ENCODE measurements around the gene POLR3B.
"Not testable (repeated sequence)": the region's sequence is repeated elsewhere in the genome, so short reads cannot be mapped to it uniquely, and the experiment has no call there.

POLR3B gene

GRCh38 chr12:106477627-106478026 is 120.1 kb downstream of the POLR3B start:
- not testable (repeated sequence) for DNase-seq

- DNase-seq, result no peak
Observed at GRCh38 chr12:106480251-106480650, 122.7 kb downstream of the POLR3B start.

- no peak for DNase-seq
Observed at GRCh38 chr12:106481246-106481645, 123.7 kb downstream of the POLR3B start.

- no peak for DNase-seq
Observed at GRCh38 chr12:106487664-106488063, 130.1 kb downstream of the POLR3B start.

- no peak for DNase-seq
Observed at GRCh38 chr12:106488884-106489283, 131.3 kb downstream of the POLR3B start.

- DNase-seq, result no peak
Observed at GRCh38 chr12:106490264-106490663, 132.7 kb downstream of the POLR3B start.

- DNase-seq, result no peak
Observed at GRCh38 chr12:106492857-106493256, 135.3 kb downstream of the POLR3B start.

- DNase-seq, result no peak
Observed at GRCh38 chr12:106493531-106493930, 136.0 kb downstream of the POLR3B start.

- no peak for DNase-seq
Observed at GRCh38 chr12:106495354-106495965, 137.9 kb downstream of the POLR3B start.

GRCh38 chr12:106498056-106498455 is 140.5 kb downstream of the POLR3B start:
- no peak for DNase-seq

- DNase-seq, result no peak
Observed at GRCh38 chr12:106499628-106500027, 142.1 kb downstream of the POLR3B start.

GRCh38 chr12:106506691-106507090 is 149.1 kb downstream of the POLR3B start:
- no peak for DNase-seq

GRCh38 chr12:106508966-106509365 is 151.4 kb downstream of the POLR3B start:
- DNase-seq, result no peak

- DNase-seq, result no peak
Observed at GRCh38 chr12:106511365-106511764, 153.8 kb downstream of the POLR3B start.

- DNase-seq, result no peak
Observed at GRCh38 chr12:106517314-106517713, 159.8 kb downstream of the POLR3B start.

GRCh38 chr12:106519607-106520021 is 162.1 kb downstream of the POLR3B start:
- DNase-seq, result no peak

- no peak for DNase-seq
Observed at GRCh38 chr12:106521901-106522300, 164.4 kb downstream of the POLR3B start.

GRCh38 chr12:106522708-106523107 is 165.2 kb downstream of the POLR3B start:
- no peak for DNase-seq

- no peak for DNase-seq
Observed at GRCh38 chr12:106527356-106527755, 169.8 kb downstream of the POLR3B start.

GRCh38 chr12:106541201-106541600 is 183.7 kb downstream of the POLR3B start:
- no peak for DNase-seq

GRCh38 chr12:106551410-106551809 is 193.9 kb downstream of the POLR3B start:
- DNase-seq, result no peak

GRCh38 chr12:106552228-106552627 is 194.7 kb downstream of the POLR3B start:
- DNase-seq, result no peak

Data from right forelimb (tissue), 1 donor.